OCI-LY3 (cell line): ENCODE results near the gene P4HB.

Source experiments
- H2AFZ ChIP-seq: fragments of 200-600, 300-600 bp; shearing (Covaris generic); 2 replicates; pipeline ENCODE4 v1.6.0; 2014; ENCODE audit warnings: antibody characterized with exemption, low read depth, low read length
- H3K27ac ChIP-seq: fragments of 200-600, 300-600 bp; sonication (generic); 2 replicates; pipeline ENCODE4 v1.5.1; 2014; ENCODE audit warnings: mild to moderate bottlenecking, low read length, moderate library complexity, mixed read lengths
- H3K27me3 ChIP-seq: fragments of 200-600, 300-600 bp; sonication (generic); 2 replicates; pipeline ENCODE4 v1.6.1; 2014; ENCODE audit warnings: low read depth, low read length, mixed read lengths
- H3K36me3 ChIP-seq: fragments of 200-600, 300-600 bp; sonication (generic); replicated peaks from 2 replicates; pipeline ENCODE3; 2014; ENCODE audit warnings: low read depth, low read length, mixed read lengths
- H3K4me1 ChIP-seq: fragments of 300-600, 200-600 bp; sonication (generic); 2 replicates; pipeline ENCODE4 v1.6.1; 2014; ENCODE audit warnings: low read length, mixed read lengths
- H3K4me2 ChIP-seq: fragments of 200-600, 300-600 bp; sonication (generic); 2 replicates; pipeline ENCODE4 v1.6.1; 2014; ENCODE audit warnings: low read length, mixed read lengths
- H3K4me3 ChIP-seq: fragments of 300-600, 200-600 bp; sonication (generic); 2 replicates; pipeline ENCODE4 v1.5.1; 2014; ENCODE audit warnings: antibody characterized with exemption, mild to moderate bottlenecking, low read length, moderate library complexity
- H3K79me2 ChIP-seq: fragments of 300-600, 200-600 bp; shearing (Covaris generic); 2 replicates; pipeline ENCODE4 v1.6.1; 2014; ENCODE audit warnings: mild to moderate bottlenecking, low read length, mixed read lengths
- H3K9ac ChIP-seq: fragments of 300-600, 200-600 bp; shearing (Covaris generic); 2 replicates; pipeline ENCODE4 v1.6.0; 2014; ENCODE audit warnings: mild to moderate bottlenecking, low read length, moderate library complexity
- H3K9me3 ChIP-seq: fragments of 200-600, 300-600 bp; shearing (Covaris generic); 2 replicates; pipeline ENCODE4 v1.6.1; 2014; ENCODE audit warnings: low read length, mixed read lengths; ENCODE audit not compliant: insufficient read depth
- H4K20me1 ChIP-seq: fragments of 200-600, 300-600 bp; sonication (generic); 2 replicates; pipeline ENCODE4 v1.6.1; 2016; ENCODE audit warnings: low read length, mixed read lengths; ENCODE audit not compliant: insufficient read depth
- CTCF ChIP-seq: fragments of 200-600, 300-600 bp; sonication (generic); IDR thresholded peaks from 2 replicates; pipeline ENCODE4 v1.5.1; 2014; ENCODE audit warnings: antibody characterized with exemption, low read length, low read depth
- EZH2phosphoT487 ChIP-seq: fragments of 200-600 bp; shearing (Covaris generic); IDR thresholded peaks from 2 replicates; pipeline ENCODE4 v1.6.1; 2018; ENCODE audit warnings: antibody characterized with exemption, mixed run types, low read depth

P4HB gene

DNA sequence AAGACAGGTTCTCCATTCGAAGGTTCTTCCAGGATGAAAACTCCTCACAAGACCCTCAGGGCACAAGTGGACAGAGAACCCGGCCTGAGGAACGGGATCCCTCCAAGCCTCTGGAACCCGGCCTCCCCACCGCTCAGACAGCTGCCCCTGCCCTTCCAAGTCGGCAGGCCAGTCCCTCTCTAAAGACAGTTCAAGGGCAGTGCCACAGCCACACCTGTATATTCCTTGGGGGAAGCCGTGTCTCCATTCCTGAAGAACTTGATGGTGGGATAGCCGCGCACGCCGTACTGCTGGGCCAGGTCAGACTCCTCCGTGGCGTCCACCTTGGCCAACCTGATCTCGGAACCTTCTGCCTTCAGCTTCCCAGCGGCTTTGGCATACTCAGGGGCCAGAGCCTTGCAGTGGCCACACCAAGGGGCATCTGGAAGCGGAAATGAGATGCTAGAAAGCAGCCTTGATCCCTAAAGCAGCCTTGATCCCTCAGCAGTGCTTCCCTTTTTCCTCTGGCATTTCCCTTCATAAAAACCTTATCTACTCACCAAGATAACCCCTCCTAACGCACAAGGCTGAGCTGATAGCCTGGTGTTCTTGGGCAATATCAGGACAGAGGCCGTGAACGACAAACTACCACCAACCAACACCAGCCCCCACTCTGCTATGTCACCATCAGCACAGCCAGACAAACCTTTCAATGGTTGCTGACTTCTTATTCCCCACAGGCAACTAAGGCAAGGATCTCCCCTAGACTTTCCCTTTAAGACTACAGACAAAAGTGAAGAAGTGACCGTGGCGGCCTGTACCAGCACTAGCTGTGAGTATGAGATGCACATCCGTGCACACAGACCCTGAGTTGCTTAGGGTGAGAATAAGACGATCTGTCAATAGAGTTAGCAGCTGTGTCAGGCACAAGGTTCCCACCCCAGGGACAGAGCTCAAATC lies 1.1 kb downstream of the P4HB start:
- peak overlapping the region; percentile 76 for H3K27ac ChIP-seq
- H3K9me3 ChIP-seq: no peaks in the 10 kb centered on the region
- TF ChIP-seq CTCF: no peak
- TF ChIP-seq EZH2phosphoT487: no peak
- no peaks in the 10 kb centered on the region for H3K27me3 ChIP-seq
- peak overlapping the region; percentile 89 for H3K4me2 ChIP-seq
- H3K4me3 ChIP-seq: peak overlapping the region; percentile 98
- peaks cover 33% of the 10 kb centered on the region for H4K20me1 ChIP-seq
- H2AFZ ChIP-seq: no peak overlapping the region
- peaks cover 90% of the 10 kb centered on the region for H3K79me2 ChIP-seq
- peaks cover 48% of the 10 kb centered on the region for H3K36me3 ChIP-seq
- peak overlapping the region; percentile 90 for H3K9ac ChIP-seq
- H3K4me1 ChIP-seq: peaks cover 23% of the 10 kb centered on the region

- no peak overlapping the region for H3K9ac ChIP-seq
- H3K79me2 ChIP-seq: peaks cover 90% of the 10 kb centered on the region
Observed at GRCh38 chr17:81858170-81858966, 2.0 kb downstream of the P4HB start.

DNA sequence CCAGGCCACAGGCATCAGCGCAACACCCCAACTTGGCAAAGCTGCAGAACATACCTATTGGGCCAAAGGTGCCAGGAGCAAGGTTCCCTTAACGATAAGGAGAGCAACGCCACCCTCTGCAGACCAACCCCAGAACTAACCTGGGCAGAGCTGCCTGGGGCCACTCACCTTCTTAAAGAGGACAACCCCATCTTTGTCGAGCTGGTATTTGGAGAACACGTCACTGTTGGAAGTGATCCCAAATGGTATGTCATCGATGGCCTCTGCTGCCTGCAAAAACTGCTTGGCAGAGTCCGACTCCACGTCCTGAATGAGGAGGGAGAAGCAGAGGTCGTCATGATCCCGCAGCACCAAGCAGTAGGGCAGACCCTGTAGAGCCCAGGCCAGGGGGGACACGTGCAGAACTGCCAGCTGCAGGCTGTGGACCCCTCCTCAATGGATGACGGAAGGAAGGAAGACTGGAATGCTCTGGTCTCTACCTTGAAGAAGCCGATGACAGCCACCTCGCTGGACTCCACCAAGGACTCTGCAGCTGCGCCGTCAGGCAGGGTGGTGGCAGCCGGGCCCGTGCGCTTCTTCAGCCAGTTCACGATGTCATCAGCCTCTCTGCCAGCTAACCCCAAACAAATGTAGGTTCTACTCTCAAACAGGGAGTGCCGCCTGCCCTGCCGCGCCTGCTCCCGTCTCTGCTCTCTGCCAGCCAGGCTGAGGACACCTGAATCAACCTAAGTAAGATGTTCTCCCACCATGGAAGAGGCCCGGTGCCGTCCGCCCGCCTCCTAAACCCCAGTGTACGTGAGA lies 5.2 kb downstream of the P4HB start:
- no peak overlapping the region for H2AFZ ChIP-seq
- H3K79me2 ChIP-seq: peaks cover 85% of the 10 kb centered on the region
- H3K4me3 ChIP-seq: no peak overlapping the region
- peaks cover 13% of the 10 kb centered on the region for H3K4me1 ChIP-seq
- no peaks in the 10 kb centered on the region for H3K9me3 ChIP-seq
- H3K9ac ChIP-seq: no peak overlapping the region
- no peak for TF ChIP-seq EZH2phosphoT487
- TF ChIP-seq CTCF: no peak
- H3K36me3 ChIP-seq: peaks cover 66% of the 10 kb centered on the region
- no peak overlapping the region for H3K4me2 ChIP-seq
- H4K20me1 ChIP-seq: peaks cover 48% of the 10 kb centered on the region
- H3K27me3 ChIP-seq: no peaks in the 10 kb centered on the region
- no peak overlapping the region for H3K27ac ChIP-seq

More at GRCh38 chr17:81858170-81858966, 2.0 kb downstream of the P4HB start:
- Histone ChIP-seq H3K27me3 (no peaks in the 10 kb centered on the region), H3K4me2 (peak overlapping the region; percentile 89), H3K9me3 (no peaks in the 10 kb centered on the region), H3K27ac (no peak overlapping the region), H2AFZ (no peak overlapping the region), H3K4me3 (peak overlapping the region; percentile 98), H3K36me3 (peaks cover 51% of the 10 kb centered on the region), H4K20me1 (peaks cover 38% of the 10 kb centered on the region), H3K4me1 (peaks cover 22% of the 10 kb centered on the region)
- TF ChIP-seq EZH2phosphoT487 (no peak), CTCF (no peak)
